GM19463 (cell line): Measurements from ENCODE around the gene ERCC6L2.

Experiments used
- ATAC-seq: cut with Tn5 transposase; IDR thresholded peaks from one replicate; pipeline ENCODE4 v1.9.1; 2021; ENCODE audit warnings: mild to moderate bottlenecking, moderate library complexity; ENCODE audit not compliant: unreplicated experiment

The ERCC6L2 gene

DNA sequence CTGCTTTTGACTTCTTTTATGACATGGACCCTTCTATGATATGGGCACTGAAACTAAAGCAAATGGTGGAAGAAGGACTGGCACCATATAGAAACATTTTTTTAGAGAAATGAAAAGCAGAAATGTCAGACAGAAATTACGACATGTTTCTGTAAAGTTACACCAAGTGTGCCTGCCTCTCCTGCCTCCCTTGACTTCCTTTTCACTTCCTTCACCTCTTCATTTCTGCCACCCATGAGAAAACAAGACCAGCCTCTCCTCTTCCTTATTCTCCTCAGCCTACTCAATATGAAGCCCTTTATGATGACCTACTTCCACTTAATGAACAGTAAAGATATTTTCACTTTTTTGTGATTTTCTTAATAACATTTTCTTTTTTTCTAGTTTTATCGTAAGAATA lies 44.5 kb downstream of the ERCC6L2 start:
- ATAC-seq = no peak

DNA sequence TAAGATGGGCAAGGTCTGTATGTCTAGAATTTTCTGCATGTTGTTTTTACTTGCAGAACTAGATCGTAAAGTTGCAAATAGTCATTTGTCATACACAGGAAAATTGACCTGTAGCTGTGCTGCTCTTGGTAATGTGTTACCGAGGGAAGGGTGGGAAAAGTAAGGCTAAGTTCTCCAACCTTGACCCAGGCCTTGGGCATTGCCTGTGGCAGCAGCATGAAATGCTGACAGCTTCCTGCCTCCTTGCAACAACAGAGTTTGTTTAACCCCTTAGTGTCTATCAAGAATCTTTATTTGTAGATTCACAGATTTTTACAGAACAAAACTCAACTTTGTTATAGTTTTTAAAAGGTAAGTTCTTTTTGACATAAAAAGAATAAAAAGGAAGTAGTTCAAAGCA lies 48.3 kb downstream of the ERCC6L2 start:
- ATAC-seq = no peak

DNA sequence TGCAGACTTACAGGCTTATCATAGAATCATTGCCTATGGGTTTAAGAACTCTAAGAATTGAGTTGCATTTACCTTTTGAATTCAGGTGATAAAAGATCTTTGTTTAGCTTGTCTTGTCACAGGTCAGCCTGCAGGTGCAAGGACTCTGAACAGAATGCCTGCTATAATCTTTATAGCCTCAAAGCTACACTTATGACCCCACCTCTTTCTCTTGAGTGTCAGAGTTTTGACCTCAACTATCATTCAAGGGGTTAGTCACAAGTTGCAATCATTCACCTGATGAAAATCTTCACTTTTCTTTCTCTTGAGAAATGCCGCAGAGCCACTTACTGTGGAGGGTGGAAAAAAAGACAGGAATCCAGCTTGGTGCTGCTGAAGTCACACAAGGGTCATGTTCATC lies 49.5 kb downstream of the ERCC6L2 start:
- ATAC-seq = no peak

DNA sequence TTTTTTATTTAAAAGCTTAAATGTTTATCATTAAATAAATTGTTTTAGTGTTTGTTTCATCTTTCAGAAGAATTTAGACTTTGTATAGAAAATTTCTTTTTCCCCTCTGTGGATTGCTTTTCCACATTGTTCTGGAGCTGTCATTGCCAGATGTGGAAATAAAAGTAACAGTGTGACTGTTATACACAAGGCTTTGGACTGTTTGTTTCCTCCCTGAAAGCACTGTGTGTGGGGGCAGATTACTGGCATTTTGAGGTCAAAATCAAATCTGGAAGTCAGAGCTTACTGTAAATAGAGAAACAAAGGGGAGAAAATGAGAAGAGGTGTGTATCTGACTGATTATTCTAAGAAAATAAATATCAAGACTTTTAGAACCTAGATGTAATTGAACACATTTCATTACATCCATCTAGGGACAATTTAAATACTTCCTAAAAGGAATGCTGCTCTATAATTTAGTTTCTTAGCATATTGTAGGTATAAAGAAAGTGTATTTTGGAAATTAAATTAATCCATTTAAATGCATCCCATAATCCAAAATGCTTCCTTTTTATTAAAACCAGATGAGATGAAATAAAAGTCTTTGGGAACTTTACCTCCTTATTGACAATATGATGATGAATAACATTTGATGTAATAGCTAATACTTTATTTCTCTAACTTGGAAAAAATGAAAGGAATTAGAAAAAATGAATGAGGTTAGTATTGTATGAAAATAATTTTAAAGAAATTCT lies 51.9 kb downstream of the ERCC6L2 start:
- ATAC-seq = no peak

DNA sequence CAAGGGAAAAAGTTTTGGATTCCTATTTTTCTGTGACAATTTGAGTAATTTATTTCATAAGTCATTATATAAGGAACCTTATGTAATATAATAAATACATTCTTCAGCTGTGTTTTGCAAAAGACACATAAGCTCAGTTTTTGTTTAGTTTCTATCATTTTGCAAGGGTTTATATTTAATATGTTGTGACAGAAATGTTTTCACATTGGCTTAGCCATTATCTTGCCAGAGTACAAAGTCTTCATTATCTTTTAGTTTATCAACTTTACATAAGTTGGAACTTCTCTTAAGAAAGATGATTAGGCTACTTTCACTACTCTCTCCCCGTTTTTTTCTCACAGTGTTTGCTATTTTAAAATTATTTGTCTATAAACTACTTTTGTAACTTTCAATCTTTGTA lies 54.8 kb downstream of the ERCC6L2 start:
- ATAC-seq = no peak

DNA sequence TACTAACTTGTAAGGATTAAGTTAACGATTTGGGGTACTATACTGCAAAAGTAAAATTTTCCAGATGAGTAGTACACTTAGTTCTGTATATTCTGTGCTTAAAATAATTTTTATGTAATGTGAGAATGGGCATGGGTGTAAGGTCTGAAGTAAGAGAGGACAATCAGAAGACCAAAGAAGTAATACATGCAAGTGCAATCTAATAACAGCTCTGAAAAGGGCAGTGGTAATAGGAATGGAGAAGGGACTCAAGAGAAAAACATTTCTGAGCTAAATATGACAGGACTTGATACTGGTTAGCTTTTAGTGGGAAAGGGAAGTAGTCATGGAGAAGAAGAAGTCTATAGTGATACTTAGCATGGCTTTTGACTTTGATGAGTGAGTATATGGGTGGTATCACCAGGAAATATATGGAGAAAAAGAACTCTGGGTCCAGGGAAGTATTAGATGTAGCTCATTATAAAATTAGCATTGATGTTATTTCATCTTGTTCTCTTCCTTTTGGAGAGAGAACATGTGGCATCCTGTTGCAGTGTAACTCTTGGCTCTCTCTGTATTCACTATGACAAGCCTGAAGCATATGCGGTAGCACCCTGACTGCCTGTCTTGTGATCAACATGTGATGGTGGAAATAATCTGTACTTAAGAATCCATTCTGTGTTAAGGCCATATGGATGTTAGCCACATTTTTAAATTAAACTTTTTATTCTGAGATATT lies 60.5 kb downstream of the ERCC6L2 start:
- ATAC-seq = no peak

DNA sequence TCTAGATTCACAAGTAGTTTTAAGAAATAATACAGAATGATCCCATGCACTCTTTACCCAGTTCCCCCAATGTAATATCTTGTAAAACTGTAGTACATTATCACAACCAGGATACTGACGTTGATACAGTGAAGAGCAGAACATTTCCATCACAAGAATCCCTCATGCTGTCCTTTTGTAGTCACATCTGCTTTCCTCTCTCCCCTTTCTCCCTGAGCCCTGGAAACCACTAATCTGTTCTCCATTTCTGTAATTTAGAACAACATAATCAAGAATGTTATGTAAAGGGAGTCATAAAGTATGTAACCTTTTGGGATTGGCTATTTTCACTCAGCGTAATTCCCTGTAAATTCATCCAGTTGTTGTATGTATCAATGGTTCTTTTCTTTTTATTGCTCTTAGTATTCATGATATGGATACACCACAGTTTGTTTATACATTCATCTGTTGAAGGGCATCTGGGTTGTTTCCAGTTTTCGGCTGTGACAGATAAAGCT lies 61.1 kb downstream of the ERCC6L2 start:
- ATAC-seq = no peak

DNA sequence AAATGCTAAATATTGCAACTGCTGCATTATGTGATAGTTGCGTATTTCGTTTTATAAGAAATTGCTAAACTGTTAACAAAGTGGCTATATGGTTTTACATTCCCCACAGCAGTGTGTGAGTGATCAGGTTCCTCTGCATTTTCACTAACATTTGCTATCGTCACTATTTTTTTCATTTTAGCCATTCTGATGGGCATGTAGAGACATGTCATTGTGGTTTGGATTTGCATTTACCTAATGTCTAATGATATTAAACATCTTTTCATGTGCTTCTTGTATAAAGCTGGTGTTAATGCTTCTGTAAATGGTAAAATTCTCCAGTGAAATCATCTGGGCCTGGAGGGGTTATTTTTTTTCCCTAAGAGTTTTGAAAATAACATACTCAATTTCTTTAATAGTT lies 61.6 kb downstream of the ERCC6L2 start:
- no peak for ATAC-seq

DNA sequence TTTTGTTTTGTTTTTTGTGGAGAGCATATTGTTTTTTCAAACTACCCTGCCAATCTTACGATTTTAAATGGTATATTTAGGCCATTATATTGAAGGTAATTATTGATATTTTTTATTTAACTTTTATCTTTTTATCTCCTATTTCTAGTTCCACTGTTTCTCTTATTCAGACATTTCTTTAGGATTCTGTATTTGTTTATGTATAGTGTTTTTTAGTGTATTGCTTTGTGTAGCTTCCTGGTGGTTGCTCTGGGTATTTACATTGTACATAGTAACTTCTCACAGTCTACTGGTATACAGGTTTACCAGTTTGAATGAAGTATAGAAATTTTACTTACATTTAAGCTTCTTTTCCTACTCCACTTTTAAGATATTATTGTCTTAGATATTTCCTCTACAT lies 63.2 kb downstream of the ERCC6L2 start:
- ATAC-seq = no peak

DNA sequence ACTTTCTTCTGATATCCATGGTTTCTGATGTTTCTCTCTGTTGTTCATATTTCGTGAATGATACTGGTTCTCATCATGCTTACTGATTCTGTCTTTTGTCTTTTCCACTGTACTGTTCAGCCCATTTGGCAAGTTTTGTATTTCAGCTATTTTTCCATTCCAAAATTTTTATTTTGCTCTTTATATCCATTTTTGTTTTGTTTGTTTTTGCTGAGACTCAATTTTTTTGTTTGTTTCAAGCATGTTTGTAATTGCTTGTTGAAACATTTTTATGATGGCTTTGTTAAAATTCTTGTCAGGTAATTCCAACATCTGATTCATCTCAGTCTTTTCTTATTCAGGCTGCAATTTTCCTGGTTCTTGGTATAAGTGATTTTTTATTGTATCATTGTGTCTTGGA lies 64.0 kb downstream of the ERCC6L2 start:
- no peak for ATAC-seq

DNA sequence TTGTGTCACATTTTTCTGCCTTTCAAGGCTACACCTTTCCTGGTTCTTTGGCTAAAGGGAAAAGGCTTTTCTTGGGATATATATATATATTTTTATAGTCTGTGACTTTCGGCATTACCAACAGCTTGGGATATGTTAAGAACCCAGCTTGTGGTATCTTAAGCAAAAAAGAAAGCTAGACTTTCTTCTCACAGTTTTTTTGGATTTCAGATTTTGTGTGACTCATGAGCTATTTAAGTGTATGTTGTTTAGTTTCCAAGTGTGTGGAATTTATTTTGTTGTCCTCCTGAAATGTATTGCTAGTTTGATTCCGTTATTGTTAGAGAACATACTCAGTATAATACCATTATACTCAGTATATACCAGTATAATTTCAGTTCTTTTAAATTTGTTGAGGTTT lies 64.8 kb downstream of the ERCC6L2 start:
- ATAC-seq = no peak

DNA sequence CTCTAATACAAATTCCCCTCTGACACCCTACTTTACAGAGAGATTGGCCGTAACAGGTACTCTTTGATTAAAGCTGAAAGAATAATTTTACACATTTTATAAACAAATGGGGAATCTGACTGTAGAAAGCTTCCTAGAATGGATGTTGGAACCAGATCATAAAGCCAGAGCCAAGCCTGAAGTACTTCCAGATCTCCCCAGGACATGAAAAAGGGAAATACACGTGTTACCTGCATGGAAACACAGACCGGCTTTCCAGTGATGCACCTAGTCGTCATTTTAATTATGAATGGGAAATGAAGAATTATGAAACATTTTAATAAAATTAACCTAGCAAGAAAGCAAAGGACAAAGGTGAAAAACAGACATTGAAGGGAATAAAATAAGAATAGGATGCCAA lies 66.5 kb downstream of the ERCC6L2 start:
- no peak for ATAC-seq

DNA sequence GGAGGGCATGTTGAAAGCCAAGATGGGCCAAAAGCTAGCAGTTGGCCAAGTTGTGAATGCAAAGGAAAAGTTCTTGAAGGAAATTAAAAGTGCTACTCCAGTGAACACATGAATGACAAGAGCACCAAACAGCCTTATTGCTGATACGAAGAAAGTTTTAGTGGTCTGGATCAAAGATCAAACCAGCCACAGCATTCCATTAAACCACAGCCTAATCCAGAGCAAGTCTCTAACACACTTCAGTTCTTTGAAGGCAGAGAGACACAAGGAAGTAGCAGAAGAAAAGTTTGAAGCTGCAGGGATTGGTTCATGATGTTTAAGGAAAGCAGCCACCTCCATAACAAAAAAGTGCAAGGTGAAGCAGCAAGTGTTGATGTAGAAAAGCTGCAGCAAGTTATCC lies 71.6 kb downstream of the ERCC6L2 start:
- no peak for ATAC-seq

DNA sequence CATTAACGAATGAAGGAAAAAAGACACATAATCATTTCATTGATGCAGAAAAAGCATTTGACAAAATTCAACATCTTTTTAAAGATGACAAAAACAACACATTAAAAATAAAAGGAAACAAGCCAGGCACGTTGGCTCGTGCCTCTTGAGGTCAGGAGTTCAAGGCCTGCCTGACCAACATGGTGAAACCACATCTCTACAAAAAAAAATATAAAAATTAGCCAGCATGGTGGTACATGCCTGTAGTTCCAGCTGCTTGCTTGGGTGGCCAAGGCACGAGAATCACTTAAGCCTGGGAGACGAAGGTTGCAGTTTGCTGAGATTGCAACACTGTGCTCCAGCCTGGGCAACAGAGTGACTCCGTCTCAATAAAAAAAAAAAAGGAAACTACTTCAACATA lies 77.0 kb downstream of the ERCC6L2 start:
- no peak for ATAC-seq

DNA sequence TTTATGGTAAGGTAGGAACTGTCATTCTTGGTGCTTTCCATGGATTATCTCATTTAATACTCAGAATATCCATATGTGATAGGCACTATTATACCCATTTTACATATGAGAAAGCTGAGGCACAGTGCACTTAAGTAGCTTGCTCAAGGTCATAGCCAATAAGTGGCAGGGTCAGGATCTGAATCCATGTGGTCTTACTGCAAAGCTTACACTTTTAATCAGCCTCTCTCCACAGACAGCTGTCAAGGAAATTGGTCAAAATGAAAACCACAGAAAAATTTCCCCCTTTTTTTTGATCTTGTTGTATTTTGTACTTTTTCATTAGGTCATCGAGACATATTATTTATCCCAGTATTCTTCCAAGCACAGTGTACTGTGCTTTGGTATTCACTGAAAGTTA lies 78.5 kb downstream of the ERCC6L2 start:
- no peak for ATAC-seq

DNA sequence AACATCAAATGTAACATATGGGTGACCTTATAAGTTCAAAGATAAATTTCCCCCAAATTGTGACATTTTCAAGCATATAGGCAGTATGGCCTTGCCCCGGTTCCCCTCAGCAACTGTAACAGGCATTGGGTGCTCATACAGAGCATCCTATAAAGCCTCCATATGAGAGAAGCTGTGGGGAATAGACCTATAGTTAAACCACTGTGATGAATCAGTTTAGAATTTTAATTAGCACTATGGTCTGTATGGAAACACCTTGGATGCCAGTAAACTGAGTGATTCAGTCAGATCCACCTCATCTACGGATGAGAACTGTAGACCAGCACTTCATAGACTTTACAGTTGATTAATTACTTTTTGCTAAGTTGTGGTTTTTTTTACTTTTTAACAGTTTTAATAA lies 79.4 kb downstream of the ERCC6L2 start:
- no peak for ATAC-seq

DNA sequence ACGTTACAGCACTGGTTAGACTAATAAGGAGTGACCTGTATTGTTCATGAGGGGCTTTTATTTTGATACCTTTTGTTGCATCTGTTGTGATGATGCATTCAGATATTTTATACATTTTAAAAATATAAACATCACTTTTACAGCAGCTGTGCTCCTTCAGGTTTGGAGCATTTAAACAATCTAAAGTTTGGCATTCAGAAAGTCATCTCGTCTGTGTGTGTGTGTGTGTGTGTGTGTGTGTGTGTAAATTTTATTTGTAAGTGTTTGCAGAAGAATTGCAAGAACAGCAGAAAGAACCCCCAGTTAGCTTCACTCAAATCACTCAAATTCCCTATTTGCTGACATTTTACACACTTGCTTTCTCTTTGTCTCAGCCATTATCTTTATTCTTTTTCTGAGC lies 87.4 kb downstream of the ERCC6L2 start:
- ATAC-seq = no peak

DNA sequence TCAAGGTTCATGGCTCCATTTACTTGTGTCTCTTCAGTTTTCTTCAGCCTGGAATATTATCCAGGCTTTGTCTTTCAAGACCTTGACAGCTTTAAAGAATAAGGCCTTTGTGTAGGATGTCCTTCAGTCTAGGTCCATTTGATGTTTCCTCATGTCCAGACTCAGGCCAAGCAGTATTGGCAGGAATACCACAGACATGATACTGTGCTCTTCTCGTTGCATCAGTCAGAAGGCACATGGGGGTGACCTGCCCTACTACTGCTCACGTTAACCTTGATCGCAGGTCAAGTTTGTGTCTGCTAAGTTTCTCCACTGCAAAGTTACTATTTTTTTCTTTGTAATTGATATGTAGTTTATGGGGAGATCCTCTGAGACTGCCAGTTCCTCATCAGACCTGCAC lies 88.2 kb downstream of the ERCC6L2 start:
- ATAC-seq = no peak

DNA sequence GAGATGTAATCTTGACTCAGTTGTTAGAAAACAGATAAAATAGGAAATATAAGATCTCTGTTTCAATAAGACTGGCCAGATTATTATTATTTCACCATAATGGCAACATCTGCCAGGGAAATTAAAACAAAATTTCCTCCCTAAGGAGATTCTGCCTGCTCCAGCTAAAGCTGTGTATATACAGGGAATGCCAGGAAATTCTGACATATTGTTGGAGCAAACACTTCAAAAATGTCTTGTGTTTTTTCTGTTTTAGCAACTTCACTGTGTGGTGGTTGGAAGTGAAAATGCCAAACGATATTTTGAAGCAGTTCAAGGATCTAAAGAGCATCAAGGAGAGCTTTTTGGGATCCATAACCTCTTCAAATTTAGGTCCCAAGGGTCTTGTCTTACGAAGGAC lies 90.8 kb downstream of the ERCC6L2 start:
- ATAC-seq = no peak

DNA sequence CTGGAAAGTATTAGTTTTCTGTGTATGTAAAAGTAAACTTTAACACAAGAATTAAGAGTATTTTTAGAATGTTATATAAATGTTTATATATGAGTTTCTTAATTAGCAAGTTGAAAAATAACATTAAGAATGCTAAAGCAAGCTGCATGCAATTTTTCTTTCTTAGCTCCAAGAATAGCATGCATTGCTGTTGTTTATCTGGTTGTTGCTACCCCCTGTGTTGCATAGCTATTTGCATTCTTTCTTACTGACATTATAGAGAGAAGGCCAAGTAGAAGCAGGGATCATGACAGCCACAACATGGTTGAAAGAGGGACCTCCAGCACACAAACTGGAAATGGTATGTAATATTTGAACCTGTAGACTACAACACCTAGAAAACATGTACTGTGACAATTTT lies 94.8 kb downstream of the ERCC6L2 start:
- no peak for ATAC-seq

DNA sequence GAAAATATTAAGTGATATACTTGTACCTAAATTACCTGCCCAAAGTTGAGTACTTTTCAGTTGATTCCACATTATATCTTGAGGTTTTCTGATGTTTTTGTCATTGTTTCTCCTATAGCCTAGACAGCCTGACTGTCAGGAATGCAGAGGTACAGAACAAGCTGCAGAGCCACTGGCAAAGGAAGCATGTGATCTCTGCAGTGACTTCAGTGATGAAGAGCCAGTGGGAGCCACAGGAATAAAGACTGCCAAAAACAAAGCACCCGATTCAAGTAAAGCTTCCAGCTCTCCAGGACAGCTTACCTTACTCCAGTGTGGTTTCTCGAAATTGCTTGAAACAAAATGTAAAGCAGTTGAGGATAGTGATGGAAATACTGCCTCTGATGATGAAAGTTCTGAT lies 96.3 kb downstream of the ERCC6L2 start:
- ATAC-seq = no peak

DNA sequence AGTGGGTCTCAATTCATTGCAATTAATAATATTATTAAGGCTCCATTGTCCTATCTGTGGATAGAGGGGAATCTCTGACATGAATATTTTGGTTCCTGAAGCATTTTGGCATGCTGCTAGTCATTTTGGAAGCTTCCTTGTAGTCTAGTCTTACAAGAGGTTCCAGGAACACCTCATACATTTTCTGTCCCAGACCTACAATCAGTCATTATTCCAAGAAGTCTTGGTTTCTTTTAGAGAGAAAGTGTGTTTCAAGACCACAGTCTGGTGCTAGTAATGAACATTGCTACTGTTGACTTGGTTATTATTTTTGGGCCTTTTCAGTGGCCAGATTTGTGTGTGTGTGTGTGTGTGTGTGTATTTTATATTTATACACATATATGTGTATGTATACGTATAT lies 98.9 kb downstream of the ERCC6L2 start:
- no peak for ATAC-seq

DNA sequence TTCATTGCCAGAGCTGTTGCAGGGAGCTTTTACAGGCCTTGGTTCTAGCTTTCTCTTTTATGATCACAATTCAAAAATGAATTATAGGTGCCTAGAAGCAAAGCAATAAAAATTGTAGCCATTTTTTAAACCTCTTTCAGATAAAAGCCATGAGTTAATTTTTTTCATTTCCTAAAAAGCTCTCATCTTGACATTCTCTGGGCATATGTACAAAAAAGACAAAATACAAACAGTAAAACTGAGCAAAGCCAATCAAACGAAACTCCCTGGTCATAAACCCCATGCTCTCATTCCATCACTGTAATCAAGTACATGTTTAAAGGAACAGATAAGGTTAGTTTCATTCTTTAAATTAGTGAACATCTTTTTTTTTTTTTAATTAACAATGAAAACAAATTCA lies 101.9 kb downstream of the ERCC6L2 start:
- no peak for ATAC-seq
